Colonic mucosa (tissue), 4 donors: Measurements from ENCODE around the gene ERF. TPM values are rescaled to one million over a fixed set of nuclear protein-coding genes. Genes with fewer than 3 reads are reported as not detected.

Source experiments
- DNase-seq: peaks from one replicate; pipeline ENCODE4 v3.0.0-alpha.2; 2020
- H3K27ac ChIP-seq: fragments of 200-600 bp; one replicate; pipeline ENCODE4 v1.8.0; 2021
- H3K27me3 ChIP-seq: fragments of 200-600 bp; one replicate; pipeline ENCODE4 v1.8.0; 2021
- H3K36me3 ChIP-seq: fragments of 200-600 bp; one replicate; pipeline ENCODE4 v1.8.0; 2021
- H3K4me1 ChIP-seq: fragments of 200-600 bp; one replicate; pipeline ENCODE4 v1.8.0; 2021; ENCODE audit warnings: mild to moderate bottlenecking
- H3K4me3 ChIP-seq: fragments of 200-600 bp; one replicate; pipeline ENCODE4 v1.8.0; 2021
- H3K9ac ChIP-seq, 2 donors: one replicate each; pipeline ENCODE4 v1.7.0; 2013; ENCODE audit warnings: control low read depth in 2 of 2, low read depth in 2 of 2, low read length in 2 of 2
- H3K9me3 ChIP-seq: fragments of 200-600 bp; one replicate; pipeline ENCODE4 v1.8.0; 2021
- CTCF ChIP-seq: fragments of 200-600 bp; IDR thresholded peaks from one replicate; pipeline ENCODE4 v1.8.0; 2022; ENCODE audit warnings: antibody characterized with exemption, mild to moderate bottlenecking
- intact Hi-C: fragments of 100-400 bp; cut with DNase I; formaldehyde crosslinking; loops from one replicate; pipeline ENCODE4 v1.14.1; 2022
- total RNA-seq, 2 donors: library from RNA; stranded (reverse); fragmentation: NEBNext Ultra II Directional in 1 of 2; extraction: Animal tissue kit (Norgen Biotek cat#: 25700) in 1 of 2; gene quantifications; one replicate each; pipeline ENCODE4 v1.2.1, GENCODE V29; 2021
- donor health status: healthy.
- donor health status: DM: no; HTN: no; CAD: no.
- donor health status: DM: no; HTN: no; CAD: no.

ERF gene
- total RNA-seq, 2 donors from 2014 or later: 46.7 to 57.3 TPM

GRCh38 chr19:42250666-42251531 lies 4.0 kb downstream of the ERF start:
- intact Hi-C loops: no loop called here
- TF ChIP-seq CTCF: no peak
- peak overlapping the region in 1 of 2 donors; percentile 66 for H3K9ac ChIP-seq
- no peak for DNase-seq
- H3K9me3 ChIP-seq: no peaks in the 10 kb centered on the region
- no peaks in the 10 kb centered on the region for H3K27me3 ChIP-seq
- no peaks in the 10 kb centered on the region for H3K36me3 ChIP-seq
- peaks cover 6% of the 10 kb centered on the region for H3K4me1 ChIP-seq
- H3K27ac ChIP-seq: no peak overlapping the region
- no peak overlapping the region for H3K4me3 ChIP-seq

DNA sequence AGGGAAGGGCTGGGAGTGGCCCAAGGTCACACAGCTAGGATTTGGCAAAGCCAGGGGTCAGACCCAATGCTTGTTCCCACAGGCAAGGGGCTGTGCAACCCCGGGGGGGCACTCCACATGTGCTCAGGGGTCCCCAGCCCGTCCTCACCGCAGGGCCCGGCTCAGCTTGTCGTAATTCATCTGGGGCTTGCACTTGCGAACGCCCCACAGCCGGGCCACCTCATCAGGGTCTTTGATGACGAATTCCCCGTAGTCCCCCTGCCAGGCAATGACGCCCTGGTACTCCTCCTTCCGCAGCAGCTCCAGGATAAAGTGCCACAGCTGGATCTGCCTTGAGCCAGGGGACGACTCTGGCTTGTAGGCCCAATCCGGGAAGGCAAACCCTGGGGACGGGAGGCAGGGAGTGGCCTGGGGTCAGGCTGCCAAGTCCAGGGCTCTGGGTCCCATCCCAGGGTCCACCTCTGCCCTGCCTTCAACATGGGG lies 4.7 kb downstream of the ERF start:
- no peak for DNase-seq
- H3K9ac ChIP-seq: peak overlapping the region in 1 of 2 donors; percentile 66
- H3K36me3 ChIP-seq: no peaks in the 10 kb centered on the region
- H3K4me1 ChIP-seq: peaks cover 6% of the 10 kb centered on the region
- no peaks in the 10 kb centered on the region for H3K9me3 ChIP-seq
- intact Hi-C loops: no loop called here
- no peaks in the 10 kb centered on the region for H3K27me3 ChIP-seq
- H3K27ac ChIP-seq: no peak overlapping the region
- no peak overlapping the region for H3K4me3 ChIP-seq
- no peak for TF ChIP-seq CTCF

DNA sequence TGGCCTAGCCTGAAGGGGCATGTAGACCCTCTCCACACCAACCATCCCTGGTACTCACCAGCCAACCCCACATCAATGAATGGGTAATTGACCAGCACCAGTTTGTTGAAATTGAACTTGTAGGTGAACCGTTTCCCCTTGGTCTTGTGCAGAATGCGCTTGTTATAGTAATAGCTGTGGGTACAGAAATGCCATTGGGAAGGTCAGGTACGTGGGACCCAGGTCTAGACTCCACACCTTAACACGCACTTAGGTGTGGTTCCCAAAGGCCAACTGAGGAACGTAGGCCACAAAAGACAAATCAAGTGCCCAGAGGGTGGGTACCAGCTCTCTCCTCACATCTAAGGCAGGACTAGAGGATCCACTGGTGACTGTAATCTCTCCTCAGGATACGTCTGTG lies 5.2 kb downstream of the ERF start:
- H3K4me3 ChIP-seq: no peak overlapping the region
- H3K9me3 ChIP-seq: no peaks in the 10 kb centered on the region
- H3K36me3 ChIP-seq: no peaks in the 10 kb centered on the region
- H3K27me3 ChIP-seq: no peaks in the 10 kb centered on the region
- no peak for TF ChIP-seq CTCF
- peaks cover 6% of the 10 kb centered on the region for H3K4me1 ChIP-seq
- intact Hi-C loops: loop anchor here (5.0 kb wide), 2 partner anchors 48 to 117 kb away; partner anchors contain the start of gene POU2F2
- H3K27ac ChIP-seq: no peak overlapping the region
- no peak for DNase-seq
- H3K9ac ChIP-seq: no peak overlapping the region

- Histone ChIP-seq H3K36me3 (no peaks in the 10 kb centered on the region), H3K9me3 (no peaks in the 10 kb centered on the region), H3K9ac (no peak overlapping the region), H3K27ac (no peak overlapping the region), H3K4me3 (no peak overlapping the region), H3K4me1 (peaks cover 6% of the 10 kb centered on the region), H3K27me3 (no peaks in the 10 kb centered on the region)
- no peak for TF ChIP-seq CTCF
- intact Hi-C loops: loop anchor here (5.0 kb wide), 2 partner anchors 48 to 117 kb away; partner anchors contain the start of gene POU2F2
- no peak for DNase-seq
Observed at GRCh38 chr19:42249149-42249750, 5.7 kb downstream of the ERF start.

GRCh38 chr19:42248270-42249148 lies 6.4 kb downstream of the ERF start:
- no peaks in the 10 kb centered on the region for H3K36me3 ChIP-seq
- intact Hi-C loops: loop anchor here (5.0 kb wide), 2 partner anchors 49 to 116 kb away; partner anchors contain the start of gene POU2F2
- H3K9me3 ChIP-seq: no peaks in the 10 kb centered on the region
- H3K4me3 ChIP-seq: no peak overlapping the region
- no peaks in the 10 kb centered on the region for H3K27me3 ChIP-seq
- H3K9ac ChIP-seq: no peak overlapping the region
- H3K27ac ChIP-seq: no peak overlapping the region
- no peak for TF ChIP-seq CTCF
- DNase-seq: no peak
- peaks cover 6% of the 10 kb centered on the region for H3K4me1 ChIP-seq
